ENCODE data around the gene TUSC2.
A peak's percentile ranks its signal among the peaks of the same experiment; 100 is the strongest.

Gene TUSC2

DNA sequence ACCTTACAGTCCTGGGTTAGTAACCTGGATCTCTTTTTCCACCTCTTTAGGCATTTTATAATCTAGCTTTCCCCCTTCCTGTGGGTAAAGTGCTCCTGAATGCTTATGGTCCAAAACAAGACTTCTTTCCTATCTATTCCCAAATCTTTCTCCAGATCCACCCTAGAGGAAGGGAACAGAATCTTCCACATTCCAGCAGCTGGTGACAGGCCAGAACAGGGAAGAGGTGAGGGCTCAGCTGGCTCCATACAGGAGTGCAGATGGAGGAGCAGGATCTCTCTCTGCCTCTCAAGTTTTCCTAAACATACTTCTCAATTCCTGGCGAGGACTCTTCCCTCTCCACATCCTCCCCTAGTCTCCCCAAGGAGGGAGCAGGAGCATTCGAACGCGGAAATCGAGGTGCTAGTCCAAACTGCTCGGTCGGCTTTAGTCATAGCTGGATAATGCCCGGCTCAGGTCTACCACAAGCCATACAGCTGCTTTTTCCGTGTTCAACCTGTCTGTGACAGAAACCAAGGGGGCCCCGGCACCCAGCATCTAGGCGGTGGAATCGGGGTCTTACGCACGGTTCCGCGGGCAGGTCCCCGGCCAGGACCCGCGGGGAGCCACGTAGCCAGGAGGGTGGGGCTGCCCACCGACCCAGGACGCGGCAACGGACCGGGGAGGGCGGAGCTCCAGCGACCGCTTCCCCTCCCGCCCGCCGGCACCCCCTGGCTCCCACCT is 8.6 kb upstream of the TUSC2 start:
- no peak for DNase-seq (ENCODE audit: low read depth in 2 of 2)

DNA sequence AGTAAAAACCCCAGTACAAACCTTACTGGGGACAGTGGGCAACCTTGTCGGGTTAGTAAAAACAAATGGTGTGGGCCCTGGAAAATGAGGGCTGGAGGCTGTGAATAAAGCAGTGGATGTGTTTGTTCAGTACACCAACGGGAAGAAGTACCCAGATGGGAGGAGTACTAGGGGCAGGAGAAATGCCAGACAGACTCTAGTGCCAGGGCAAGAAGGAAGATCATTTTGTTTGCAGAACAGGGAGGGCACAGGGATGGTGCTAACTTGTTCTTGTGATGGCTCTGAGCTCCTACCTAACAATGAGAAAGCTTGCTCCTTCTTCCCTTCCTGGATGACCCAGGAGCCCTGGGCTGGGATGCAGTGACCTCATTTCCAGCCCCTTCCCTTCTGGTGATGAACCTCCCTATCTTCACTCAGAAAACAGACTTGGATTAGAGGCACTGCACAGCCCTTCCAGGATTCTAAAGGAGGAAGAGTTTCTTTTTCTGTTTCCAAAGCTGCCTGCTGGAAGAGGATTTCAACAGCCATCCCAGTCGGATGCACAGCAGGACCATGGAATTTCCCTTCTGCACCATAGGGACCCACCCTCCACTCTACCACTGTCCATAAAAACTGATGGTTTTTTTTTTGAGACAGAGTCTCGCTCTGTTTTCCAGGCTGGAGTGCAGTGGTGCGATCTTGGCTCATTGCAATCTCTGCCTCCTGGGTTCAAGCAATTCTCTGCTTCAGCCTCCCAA is 6.5 kb upstream of the TUSC2 start:
- no peak for DNase-seq (ENCODE audit: low read depth in 2 of 2)

DNA sequence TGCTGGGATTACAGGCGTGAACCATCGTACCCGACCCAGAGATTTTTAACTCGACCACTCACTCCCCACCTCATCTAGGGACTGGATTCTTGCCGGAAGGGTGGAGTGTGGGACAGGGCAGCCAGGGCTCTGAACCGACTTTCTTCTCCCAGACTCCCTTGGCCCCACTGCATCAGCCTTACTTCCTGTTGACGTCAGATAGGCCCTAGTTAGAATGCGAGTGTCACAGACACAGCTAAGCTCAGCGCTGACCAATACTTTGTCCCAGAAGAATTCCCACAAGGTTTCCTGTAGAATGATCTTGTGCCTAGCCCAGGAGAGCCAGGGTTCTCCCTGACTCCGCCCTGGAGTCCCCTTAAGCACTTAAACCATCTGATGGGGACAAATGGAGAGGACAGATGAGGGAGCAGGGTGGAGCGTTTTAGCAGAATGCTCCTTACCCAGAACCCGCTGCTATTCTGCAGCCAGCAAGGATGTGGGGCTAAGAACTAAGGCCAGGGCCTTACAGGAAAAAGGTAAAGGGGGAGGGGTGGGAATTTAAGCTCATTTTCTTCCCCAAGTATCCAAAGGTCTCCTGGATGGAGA is 5.8 kb upstream of the TUSC2 start:
- no peak for DNase-seq (ENCODE audit: low read depth in 2 of 2)

DNA sequence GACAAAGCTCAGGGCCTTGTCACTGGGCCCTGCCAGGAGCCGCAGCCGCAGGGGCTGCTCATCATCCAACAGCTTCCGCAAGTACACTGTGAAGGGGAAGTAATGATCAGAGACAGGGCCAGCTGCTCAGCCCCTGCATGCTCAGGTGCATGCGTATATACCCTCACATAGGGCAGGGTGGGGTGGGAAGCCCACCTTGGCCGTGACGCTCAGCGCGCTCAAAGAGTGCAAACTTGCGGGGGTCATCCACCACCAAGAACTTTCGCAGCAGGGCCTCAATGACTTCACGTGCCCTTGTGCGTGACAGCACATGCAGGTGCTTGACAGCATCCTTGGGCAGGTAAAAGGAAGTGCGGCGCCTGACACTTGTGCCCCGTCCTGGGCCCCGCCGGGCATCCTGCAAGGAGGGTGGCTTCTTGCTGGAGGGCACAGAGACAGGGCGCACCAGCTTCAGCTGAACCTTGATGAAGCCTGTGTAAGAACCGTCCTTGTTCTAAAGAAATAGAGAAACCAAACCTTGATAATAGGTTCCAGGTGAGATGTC is 3.4 kb upstream of the TUSC2 start:
- no peak for DNase-seq (ENCODE audit: low read depth in 2 of 2)

DNA sequence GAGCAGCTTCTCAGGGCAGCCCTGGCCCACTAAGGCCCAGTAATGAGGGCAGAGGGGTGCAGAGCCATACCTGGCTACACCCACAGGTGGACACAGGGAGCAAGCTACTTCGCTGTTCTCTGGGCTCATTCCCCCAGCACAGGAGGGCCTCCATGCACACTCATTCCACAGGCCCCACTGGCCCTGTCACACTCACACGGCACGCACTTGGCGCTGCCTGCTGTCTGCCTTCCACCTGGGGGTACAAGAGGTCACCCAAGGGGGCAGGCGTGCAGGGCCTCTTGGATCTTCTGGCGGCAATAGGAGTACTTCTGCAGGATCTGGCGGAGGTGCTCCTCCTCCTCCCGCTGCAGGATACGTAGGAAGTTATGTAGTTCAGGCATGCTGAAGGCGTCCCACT is 2.3 kb upstream of the TUSC2 start:
- no peak for DNase-seq (ENCODE audit: low read depth in 2 of 2)

DNA sequence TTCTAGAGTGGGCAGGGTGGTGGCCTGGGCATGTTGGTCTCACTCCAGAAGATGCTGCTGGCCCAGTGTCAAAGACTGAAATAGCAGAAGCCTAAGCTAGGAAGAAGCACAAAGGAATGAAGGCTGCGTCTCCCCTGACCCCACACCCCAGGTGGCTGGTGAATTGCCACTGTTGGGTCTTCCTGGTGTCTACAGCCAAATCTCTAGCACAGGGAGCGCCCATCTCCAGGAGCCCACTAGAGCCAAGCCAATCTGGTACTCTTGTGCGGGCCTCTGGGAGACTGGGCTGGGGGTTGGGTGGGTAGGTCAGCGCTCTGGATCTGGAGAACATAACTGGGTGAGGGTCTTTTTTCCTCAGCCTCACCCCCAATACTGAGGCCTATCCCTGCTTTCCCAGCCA is 894 bp downstream of the TUSC2 start:
- DNase-seq (ENCODE audit: low read depth in 2 of 2), result no peak

DNA sequence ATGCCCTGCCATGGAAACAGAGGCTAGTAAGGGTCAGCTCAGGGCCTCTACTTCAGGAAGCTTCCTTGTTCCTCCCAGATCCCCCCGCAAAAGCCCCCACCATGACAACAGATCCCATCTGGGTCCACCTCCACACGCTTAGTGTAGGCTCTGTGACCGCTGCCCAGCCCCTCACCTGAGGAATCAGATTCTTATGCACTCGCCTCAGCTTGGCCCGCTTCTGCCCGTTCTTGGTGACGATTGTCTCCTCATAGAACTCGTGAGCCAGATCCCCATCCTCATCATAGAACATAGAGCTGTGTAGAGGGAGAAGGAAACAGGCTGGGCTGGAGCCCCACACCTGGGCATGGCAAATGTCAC is 1.9 kb downstream of the TUSC2 start:
- DNase-seq (ENCODE audit: low read depth in 2 of 2), result no peak

DNA sequence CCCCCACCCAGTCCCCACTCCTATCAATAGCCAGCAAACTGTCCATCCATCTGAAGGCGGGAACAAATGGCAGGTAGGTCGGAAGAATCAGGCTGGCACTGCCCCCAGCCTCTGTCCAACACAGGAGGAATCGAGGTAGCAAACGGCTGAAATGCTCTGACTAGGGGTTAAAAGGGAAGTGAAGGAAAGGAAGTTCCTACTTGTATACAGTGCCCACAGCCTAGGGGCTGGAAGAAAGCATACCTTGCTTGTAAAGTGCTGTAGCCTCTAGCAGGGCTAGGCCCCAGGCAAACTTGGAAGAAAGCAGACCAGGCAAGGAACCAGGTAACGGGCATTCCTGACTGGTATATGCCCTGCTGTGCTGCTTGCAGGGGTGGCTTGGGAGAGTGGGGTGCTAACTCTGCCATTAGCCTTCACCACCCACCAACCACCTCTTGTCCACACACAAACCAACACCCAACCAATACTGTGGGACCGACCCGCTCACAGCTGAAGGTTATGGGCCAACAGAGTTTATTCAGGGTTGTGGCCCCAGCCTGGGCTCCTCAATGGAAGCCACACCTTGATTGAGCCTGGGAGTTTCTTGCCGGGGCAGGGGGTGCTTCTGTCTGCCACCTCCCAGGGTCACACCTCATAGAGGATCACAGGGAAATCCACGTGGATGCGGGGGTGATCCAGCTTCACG is 2.4 kb downstream of the TUSC2 start:
- DNase-seq (ENCODE audit: low read depth in 2 of 2), result no peak

DNA sequence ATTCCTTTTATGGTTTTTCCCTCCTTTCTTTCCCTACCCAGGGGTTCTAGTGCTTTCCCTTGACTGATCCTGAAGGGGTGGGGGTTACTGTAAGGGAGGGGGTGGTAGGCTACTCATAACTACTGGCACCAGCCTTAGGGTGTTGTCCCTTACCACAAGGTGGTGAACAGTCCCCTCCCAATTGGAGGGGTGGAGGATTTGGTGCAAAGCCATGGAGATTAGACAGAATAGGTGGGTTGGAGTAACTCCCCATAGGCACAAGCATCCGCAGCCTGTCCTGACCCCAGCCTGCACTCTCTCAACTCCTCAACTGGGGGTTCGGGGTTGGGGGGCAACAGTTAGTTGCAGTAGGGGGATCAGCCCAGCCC is 2.9 kb downstream of the TUSC2 start:
- DNase-seq (ENCODE audit: low read depth in 2 of 2), result no peak

DNA sequence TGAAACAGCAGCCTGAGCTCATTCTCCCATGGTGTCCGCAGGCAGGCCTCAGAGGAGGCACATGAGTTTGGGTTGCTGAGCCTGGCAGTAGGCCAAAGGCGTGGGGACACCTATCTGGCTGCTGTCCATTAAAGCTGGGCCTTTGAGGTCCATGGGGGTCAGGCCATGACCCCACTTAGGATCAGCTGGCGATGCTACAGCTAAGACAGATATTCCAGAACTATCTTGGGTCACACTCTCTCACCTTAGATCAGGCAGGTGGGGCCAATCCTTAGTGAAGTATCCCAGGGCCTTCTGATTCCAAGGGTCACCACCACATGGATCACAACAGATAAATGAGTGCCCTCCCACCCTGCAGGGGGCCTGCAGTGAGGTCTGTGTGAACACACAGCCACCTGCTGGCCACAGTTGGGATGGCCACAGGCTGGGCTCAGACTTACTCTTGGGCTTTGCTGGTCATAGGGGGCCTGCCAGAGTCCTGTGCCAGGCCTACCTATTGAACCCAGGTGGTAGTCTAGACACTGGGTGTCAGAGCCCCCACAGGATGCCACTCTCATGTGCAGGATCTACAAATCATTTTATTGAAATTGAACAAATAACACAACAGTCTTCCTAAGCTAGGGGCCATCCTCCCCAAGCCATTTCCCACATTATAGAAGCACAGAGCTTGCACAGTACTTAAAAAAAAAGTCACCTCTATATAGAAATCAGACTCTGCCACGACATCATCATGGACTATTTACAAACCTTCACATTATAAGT is 3.5 kb downstream of the TUSC2 start:
- peak in 1 of 2 donors; percentile 62 for DNase-seq (ENCODE audit: low read depth in 2 of 2)

DNA sequence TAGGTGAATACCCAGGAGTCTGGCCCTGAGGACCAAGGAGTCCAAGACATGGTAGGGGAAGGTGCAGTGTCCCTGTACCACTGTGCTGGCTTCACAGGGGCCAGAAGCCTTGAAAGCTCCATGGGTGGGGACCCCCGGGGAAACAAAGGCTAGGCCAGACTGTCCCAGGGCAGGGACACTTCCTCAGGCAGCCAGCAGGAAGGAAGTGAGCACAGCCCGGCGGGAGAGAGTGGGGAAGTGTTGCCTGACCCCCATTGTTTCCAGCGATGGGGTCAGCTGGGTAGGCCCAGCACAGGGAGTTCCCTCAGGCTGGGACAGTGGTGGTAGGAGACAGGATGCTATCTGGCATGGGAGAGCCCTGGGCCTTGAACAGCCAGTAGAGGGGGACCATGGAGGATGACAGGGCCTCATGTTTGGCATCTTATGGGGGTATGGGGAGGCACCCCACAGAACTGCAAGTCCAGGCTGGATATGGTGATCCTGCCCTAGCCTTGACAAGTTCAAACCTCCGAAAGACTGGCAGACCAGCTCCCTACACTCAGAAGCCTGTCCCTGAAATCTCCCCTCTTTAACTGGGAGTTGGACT is 4.3 kb downstream of the TUSC2 start:
- no peak for DNase-seq (ENCODE audit: low read depth in 2 of 2)

DNA sequence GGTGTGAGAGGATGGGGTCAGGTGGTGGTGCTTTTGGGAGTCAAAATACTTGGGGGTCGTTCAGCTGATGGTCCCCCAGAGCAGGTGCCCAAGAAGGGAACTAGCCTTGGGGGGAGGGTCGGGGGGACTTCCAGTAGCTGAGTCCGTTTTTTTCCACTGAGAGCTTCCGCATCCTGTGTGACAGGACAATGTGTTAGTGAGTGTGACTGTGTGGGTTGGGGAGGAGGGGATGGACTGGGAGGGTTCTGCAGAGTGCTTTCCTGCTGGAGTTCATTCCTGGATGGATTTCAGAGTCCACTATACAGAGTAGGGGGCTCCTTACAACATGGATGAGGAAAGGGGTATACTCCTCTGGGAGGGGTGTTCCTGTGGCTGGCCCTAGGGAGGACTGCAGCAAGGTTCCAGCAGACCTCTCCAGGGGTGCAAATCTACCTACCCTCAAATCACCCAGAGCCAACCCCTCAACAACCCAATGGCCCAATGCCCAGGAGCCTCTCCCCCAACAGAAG is 4.9 kb downstream of the TUSC2 start:
- DNase-seq (ENCODE audit: low read depth in 2 of 2), result no peak

DNA sequence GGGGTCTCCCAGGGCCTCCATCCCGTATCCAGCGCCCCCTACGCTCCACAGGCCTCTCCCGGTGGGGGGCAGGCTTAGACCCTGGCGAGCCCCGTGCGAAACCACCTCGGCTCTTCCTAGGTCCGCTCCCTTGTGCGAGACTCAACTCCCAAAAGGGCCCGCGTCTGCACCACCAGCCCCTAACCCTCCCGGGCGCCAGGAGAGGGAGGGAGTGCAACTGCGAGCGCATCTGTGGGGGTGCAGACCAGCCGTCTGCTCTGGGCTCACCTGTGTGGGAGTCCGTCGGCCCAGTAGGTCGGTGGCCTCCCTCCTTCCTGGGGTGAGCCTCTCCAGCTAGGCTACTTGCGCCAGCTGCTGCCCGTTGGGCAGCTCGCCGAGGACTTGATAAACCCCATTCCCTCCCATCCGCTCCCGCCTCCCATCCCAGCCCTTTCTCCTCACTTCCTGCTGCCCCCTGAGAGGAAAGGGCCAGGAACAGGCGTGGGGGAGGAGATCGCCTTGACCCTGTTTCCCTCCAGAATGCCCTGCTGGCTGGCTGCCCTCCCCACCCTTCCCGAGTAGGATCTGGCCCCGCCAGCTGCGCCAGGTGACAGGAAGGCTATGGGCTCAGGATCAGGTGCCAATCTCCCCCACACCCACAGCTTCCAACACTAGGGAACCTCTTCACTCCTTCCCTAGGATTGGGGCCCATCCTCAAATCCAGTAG is 5.5 kb downstream of the TUSC2 start, which contains the start of gene HYAL2:
HYAL2 (minus strand) TSS at position 360 of the 706 bp plus-strand sequence. CDS start 2,256 bp downstream, outside the sequence.
- no peak for DNase-seq (ENCODE audit: low read depth in 2 of 2)

DNA sequence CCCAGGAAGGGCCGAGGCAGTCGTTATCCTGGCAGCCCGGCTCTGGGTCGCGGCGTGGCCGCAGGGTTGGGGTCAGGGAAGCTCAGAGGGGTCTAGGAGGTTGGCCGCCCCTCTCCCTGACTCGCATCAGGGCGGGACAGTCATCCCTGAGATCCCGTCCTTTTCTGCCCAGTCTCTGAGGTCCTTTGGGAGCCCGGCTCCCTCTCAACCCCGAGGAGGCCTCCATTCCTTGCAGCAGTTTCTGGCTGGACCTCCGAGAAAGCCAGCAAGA is 6.0 kb downstream of the TUSC2 start:
- DNase-seq (ENCODE audit: low read depth in 2 of 2), result no peak

DNA sequence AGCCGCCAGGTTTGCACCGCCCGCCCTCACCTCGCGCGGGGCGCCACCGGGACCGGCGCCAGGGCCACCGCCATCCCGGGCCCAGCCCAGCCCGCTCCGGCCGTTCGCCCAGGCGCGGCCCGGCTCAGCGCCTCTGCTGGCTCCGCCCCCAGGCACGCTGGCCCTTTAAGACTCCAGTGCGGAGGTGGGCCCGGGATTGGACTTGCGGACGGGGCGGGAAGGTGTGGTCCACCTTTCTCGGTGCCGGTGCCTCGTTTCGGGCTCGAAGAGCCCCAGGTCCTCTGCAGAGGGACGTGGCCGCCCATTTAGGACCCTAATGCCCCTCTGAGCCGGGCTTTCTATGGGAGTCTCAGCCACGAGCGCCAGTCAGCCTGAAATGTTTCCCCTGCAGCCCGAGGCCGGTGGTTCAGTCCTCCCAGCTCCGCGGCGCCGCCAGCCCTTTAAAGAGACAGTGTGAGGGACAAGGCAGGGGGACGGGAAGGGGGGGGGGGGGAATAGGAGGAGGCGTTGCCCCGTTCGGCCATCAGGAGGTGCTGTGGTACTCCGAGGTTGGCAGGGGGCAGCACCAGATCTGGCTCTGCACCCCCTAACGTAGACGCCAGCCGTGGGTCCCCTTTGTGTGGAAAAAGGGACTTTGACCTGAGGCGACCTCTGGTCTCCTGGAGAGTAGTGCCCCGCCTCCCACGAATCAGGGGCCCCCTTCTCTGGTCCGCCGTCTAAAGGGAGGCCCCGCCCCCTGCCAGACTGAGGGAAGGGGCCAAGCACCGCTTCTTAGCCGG is 6.5 kb downstream of the TUSC2 start:
- DNase-seq (ENCODE audit: low read depth in 2 of 2), result peak; percentile 68 to 75

DNA sequence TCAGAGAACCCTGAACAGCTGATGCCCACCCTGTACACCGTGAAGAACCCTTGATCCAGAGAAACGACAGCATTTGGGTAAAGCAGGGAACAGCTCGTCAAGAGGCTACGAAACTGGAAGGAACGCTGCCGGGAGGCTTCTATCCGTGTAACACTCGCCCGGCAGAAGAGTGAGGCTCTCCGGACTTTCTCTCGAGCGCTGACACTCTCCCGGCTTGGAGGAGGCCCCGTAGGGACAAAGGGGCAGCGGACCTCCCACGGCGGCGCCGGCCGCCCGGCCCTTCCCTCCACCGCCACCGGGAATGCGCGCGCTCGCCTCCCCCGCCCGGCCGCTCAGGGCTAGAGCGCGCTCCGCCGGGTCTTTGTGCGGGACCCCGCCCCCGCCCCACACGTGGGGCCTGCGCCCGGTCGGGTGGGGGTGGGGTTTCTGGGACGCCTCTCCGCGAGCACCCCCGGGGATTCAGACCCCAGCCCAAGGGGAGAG is 7.1 kb downstream of the TUSC2 start:
- peak; percentile 54 to 63 for DNase-seq (ENCODE audit: low read depth in 2 of 2)

DNA sequence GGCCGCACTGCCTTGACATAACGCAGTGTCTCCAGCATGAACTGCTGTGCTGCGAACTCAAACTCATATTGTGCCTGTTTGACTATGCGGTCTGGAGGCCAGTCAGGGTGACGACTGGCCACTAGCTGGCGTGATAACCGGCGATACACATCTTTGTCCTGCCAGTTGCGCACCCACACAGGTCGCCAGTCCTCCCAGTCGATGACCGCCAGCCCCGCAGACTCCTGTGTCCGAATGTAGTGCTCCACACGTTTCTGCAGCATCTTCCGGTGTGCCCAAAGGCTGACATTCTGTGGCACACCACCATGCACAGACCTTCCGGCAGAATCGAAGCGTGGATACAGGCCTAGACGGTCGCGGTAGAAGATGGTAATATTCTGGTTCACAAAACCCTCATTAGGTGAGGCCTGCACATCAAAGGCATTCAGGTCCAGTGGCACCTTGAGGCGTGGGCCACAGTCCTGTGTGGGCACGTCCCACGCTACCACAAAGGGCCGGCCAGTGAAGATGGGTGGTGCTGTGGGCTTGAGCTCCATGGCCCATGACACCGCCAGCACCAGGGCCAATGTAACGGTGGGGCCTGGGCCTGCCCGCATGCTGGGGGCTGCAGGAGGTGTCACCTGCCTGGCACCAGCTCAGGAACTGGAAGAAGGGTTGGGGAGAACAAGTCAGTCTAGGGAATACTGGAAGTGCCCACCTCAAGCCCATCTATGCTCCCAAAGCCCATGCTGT is 8.0 kb downstream of the TUSC2 start:
- no peak for DNase-seq (ENCODE audit: low read depth in 2 of 2)

DNA sequence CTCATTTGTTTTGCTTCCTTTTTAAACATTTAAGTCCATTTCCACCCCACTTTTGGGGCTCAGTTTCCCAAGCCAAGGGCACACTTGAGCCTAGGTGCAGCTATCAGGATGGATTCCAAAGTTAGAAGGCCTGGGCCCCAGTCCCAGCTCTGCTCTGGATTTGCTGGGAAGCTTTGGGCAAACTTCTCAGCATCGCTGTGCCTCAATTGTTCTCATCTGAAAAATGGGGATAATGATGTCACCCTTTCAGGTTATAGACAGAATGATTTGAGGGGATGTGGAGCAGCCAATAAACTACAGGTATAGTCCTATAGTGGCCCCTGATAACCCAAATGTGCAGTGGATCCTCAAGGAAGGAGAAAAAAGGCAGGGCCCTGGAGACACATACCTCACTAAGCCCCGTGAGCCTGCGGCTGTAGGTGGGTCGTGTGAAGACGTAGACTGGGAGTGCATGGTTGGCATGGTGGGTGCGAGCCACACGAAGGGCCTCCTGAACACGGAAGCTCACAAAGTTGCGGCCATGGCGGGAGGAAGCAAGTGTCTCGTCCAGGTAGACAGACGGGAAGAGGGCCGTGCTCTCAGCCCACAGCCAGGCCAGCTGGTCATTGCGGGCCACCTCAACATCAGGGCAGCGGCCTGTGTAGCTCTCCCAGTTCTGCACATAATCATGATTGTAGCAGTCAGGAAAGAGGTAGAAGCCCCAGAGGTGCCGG is 8.7 kb downstream of the TUSC2 start:
- DNase-seq (ENCODE audit: low read depth in 2 of 2), result no peak
